ENCODE results near the gene ZMYND12. TPM values are rescaled to one million over a fixed set of nuclear protein-coding genes. Genes with fewer than 3 reads are reported as not detected.

Gene ZMYND12, protein sequence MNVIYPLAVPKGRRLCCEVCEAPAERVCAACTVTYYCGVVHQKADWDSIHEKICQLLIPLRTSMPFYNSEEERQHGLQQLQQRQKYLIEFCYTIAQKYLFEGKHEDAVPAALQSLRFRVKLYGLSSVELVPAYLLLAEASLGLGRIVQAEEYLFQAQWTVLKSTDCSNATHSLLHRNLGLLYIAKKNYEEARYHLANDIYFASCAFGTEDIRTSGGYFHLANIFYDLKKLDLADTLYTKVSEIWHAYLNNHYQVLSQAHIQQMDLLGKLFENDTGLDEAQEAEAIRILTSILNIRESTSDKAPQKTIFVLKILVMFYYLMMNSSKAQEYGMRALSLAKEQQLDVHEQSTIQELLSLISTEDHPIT
- 4.6 TPM for total RNA-seq

DNA sequence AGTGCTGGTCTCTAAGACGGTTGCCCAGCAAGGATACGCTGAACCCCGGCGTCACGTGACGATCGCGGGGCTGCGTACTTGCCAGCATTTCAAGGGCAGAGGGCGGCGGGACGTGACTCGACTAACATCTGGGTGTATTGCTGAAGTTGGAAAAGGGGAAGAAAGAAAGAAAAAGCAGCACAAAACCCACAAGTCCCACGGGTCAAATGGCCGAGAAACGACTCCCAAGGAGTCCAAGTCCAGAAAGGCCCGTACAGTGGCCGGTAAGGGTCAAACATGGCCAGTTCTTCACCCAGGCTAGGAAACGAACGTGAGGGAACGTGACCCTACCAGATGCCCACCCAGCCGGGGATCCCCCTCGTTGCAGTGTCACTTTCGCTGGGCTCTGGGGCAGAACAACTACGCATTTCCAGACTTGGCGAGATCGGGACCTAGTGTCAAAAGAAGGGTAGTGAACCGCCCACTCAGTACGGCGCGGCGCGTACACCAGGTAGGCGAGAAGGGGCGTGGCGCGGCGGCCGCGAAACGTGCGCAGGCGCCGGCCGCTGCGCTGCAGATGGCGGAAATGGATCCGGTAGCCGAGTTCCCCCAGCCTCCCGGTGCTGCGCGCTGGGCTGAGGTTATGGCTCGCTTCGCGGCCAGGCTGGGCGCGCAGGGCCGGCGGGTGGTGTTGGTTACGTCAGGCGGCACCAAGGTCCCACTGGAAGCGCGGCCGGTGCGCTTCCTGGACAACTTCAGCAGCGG lies at the start of gene ZMYND12, which contains the start of gene PPCS:
Gene ZMYND12, minus strand, starts transcription at position 13 of the 744 bp plus-strand sequence. CDS start 25 bp downstream, outside the sequence.
Gene PPCS, plus strand, starts transcription at position 534 of the 744 bp plus-strand sequence. Its CDS starts 23 bp downstream, at position 557.

DNA sequence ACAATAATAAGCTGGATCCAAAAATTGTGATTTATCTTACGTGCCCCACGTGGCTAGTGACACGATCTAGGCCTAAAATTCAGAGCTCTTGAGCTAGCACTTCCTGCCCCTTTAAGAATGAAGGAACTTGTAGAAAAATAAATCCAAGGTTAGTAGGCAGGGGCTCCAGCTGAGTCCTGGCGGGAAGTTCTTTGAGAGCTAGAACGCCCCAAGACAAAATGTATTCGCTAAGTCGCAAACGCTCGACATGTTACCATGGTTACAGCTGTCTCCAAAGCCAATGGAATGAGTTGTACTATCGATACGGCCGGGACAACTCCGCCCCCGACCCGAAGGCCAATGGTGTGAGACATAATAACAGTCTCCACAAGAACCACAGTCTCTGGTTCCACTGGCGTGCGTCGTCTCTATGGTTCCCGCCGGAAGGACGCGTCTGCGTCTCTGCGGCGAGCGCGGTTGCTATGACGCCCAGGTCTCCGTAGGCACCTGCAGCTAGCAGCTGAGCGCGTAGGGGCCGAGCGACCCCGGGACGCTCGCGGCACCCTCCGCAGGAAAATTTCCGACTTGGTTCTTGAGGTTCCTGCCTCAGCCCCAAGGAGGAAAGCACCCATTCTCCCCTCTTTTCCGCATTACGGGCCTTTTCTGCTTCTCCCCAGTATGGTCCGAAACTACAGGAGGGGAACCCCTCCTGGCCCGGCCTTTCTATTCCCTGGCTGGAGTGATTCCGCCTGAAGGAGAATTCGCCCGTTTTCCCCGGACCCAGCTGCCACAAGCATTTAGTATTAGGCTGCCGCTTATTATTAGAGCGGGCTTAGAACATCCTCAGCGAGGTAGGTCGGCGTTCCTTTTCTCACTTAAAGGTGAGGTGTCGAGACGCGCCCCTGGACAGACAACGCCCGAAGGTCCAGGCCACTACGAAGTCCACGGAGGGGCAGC lies 7.3 kb upstream of the ZMYND12 start, which contains the start of gene CCDC30:
Gene CCDC30, plus strand, starts transcription at position 459 of the 936 bp plus-strand sequence. CDS start 17,266 bp downstream, outside the sequence.

DNA sequence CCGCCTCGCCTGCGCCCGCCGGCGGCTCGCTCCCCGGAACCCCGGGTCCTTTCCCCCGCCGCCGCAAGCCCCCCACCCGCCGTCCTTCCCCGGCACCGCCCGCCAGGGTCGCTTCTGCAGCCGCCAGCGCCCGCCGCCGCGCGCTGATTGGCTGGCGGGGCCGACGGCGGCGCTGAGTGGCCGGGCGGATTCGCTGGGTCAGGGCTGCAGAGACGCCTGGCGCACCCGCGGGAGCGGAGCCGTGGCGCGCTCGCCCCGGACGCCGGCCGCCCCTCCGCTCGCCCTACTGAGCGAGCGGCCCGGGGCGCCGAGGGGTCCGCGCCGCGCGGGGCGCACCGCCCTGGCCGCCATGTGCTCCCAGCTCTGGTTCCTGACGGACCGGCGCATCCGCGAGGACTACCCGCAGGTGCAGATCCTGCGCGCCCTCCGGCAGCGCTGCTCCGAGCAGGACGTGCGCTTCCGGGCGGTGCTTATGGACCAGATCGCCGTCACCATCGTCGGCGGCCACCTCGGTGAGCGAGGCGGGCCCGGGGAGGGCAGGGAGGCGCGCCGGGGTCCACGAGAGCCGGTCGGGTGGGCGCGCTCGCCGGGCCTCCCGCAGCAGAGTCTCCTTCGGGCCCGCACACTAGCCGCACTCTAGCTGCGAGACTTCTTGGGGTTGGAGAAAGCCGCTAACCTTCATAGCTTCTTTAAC lies 75.1 kb downstream of the ZMYND12 start, which contains the start of gene RIMKLA:
Gene RIMKLA, plus strand, starts transcription at position 207 of the 694 bp plus-strand sequence. Its CDS starts 143 bp downstream, at position 350.

Other genes starting within 250 kb of the ZMYND12 start
- 86.3 TPM for gene FOXJ3, start 120.8 kb downstream of the ZMYND12 start, total RNA-seq
- 8.2 TPM for gene RIMKLA, start 75.2 kb downstream of the ZMYND12 start, total RNA-seq
- gene PPCS, start 521 bp upstream of the ZMYND12 start, total RNA-seq, result 29.7 TPM
- gene CCDC30, start 7.3 kb upstream of the ZMYND12 start, total RNA-seq, result 8.5 TPM
- gene PPIH, start 202.4 kb upstream of the ZMYND12 start, total RNA-seq, result 37.5 TPM
- 488 TPM for gene YBX1, start 226.4 kb upstream of the ZMYND12 start, total RNA-seq

Measured in camera-type eye (tissue), 1 donor.